ENCODE results near the gene PDZRN4.
"Not testable (repeated sequence)": the region's sequence is repeated elsewhere in the genome, so short reads cannot be mapped to it uniquely, and the experiment has no call there.

The PDZRN4 gene

DNA sequence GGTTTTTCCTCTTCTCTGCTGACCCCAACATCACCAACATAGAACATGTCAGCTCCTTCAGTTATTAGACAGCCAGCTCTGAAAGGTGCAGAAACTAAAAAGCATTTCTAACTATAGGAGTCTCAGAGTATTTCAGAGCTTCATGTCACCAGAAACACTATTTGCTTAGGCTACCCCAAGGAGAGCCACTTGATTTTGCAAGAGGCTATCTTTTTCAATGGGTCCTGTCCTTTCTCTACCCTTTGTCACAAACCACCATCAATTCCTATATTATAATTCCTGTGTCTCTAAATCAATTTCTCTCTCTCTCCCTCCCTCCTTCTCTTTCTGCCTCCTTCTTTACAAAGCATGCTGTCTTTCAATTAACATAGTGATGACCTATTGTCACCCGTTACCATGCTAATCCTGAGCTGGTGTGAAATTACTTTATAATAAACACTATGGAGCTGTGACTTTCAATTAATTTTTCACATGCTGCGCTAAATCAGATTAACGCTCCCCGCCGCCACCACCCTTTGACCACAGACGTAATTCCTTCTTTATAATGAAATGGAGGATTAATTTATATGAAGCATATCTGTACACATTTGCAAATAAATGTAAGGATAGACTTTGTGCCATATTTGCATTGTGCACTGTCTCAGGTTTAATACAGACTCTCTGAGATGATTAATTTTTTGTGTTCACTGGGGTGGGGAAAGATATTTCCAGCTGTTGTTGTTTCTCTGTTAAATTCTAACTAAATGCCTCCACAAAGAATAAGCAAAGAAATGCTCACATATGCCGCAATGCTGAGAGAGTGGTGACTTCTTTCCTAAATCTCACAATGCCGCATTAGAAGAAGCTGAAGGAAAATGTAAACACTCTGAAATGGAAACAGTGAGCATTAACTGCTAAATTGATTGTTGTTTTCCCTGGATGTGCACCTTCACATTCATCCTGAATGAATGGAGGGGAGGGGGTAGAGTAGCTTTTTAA is 418.6 kb downstream of the PDZRN4 start:
- TF ChIP-seq SNAI2 (CRISPR knock-in tag; IDR thresholded peaks at IDR 0.05) (no peak), BACH2 (CRISPR knock-in tag; IDR thresholded peaks at IDR 0.05; ENCODE audit: borderline replicate concordance) (no peak), PPARA (CRISPR knock-in tag; IDR thresholded peaks at IDR 0.05; ENCODE audit: borderline replicate concordance) (no peak), ZFP30 (CRISPR knock-in tag; IDR thresholded peaks at IDR 0.05) (no peak), TCF4 (CRISPR knock-in tag; IDR thresholded peaks at IDR 0.05; ENCODE audit: borderline replicate concordance) (no peak), TOX (CRISPR knock-in tag; IDR thresholded peaks at IDR 0.05; ENCODE audit: borderline replicate concordance) (no peak), OSR1 (CRISPR knock-in tag; IDR thresholded peaks at IDR 0.05) (no peak), ZNF8 (CRISPR knock-in tag; IDR thresholded peaks at IDR 0.05) (no peak), RARB (CRISPR knock-in tag; IDR thresholded peaks at IDR 0.05) (no peak), ZC3H10 (CRISPR knock-in tag; IDR thresholded peaks at IDR 0.05) (no peak)
- TF ChIP-seq, protein P1, sequence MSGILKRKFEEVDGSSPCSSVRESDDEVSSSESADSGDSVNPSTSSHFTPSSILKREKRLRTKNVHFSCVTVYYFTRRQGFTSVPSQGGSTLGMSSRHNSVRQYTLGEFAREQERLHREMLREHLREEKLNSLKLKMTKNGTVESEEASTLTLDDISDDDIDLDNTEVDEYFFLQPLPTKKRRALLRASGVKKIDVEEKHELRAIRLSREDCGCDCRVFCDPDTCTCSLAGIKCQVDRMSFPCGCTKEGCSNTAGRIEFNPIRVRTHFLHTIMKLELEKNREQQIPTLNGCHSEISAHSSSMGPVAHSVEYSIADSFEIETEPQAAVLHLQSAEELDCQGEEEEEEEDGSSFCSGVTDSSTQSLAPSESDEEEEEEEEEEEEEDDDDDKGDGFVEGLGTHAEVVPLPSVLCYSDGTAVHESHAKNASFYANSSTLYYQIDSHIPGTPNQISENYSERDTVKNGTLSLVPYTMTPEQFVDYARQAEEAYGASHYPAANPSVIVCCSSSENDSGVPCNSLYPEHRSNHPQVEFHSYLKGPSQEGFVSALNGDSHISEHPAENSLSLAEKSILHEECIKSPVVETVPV (CRISPR knock-in tag; IDR thresholded peaks at IDR 0.05) = no peak
- TF ChIP-seq, protein P2, sequence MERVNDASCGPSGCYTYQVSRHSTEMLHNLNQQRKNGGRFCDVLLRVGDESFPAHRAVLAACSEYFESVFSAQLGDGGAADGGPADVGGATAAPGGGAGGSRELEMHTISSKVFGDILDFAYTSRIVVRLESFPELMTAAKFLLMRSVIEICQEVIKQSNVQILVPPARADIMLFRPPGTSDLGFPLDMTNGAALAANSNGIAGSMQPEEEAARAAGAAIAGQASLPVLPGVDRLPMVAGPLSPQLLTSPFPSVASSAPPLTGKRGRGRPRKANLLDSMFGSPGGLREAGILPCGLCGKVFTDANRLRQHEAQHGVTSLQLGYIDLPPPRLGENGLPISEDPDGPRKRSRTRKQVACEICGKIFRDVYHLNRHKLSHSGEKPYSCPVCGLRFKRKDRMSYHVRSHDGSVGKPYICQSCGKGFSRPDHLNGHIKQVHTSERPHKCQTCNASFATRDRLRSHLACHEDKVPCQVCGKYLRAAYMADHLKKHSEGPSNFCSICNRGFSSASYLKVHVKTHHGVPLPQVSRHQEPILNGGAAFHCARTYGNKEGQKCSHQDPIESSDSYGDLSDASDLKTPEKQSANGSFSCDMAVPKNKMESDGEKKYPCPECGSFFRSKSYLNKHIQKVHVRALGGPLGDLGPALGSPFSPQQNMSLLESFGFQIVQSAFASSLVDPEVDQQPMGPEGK (CRISPR knock-in tag; IDR thresholded peaks at IDR 0.05; ENCODE audit: borderline replicate concordance) = no peak
- TF ChIP-seq, protein P3, sequence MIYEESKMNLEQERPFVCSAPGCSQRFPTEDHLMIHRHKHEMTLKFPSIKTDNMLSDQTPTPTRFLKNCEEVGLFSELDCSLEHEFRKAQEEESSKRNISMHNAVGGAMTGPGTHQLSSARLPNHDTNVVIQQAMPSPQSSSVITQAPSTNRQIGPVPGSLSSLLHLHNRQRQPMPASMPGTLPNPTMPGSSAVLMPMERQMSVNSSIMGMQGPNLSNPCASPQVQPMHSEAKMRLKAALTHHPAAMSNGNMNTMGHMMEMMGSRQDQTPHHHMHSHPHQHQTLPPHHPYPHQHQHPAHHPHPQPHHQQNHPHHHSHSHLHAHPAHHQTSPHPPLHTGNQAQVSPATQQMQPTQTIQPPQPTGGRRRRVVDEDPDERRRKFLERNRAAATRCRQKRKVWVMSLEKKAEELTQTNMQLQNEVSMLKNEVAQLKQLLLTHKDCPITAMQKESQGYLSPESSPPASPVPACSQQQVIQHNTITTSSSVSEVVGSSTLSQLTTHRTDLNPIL (CRISPR knock-in tag; IDR thresholded peaks at IDR 0.05; ENCODE audit: low read depth) = no peak
- TF ChIP-seq, protein P4, sequence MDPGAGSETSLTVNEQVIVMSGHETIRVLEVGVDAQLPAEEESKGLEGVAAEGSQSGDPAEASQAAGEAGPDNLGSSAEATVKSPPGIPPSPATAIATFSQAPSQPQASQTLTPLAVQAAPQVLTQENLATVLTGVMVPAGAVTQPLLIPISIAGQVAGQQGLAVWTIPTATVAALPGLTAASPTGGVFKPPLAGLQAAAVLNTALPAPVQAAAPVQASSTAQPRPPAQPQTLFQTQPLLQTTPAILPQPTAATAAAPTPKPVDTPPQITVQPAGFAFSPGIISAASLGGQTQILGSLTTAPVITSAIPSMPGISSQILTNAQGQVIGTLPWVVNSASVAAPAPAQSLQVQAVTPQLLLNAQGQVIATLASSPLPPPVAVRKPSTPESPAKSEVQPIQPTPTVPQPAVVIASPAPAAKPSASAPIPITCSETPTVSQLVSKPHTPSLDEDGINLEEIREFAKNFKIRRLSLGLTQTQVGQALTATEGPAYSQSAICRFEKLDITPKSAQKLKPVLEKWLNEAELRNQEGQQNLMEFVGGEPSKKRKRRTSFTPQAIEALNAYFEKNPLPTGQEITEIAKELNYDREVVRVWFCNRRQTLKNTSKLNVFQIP (CRISPR knock-in tag; IDR thresholded peaks at IDR 0.05; ENCODE audit: borderline replicate concordance, low read depth) = no peak
- TF ChIP-seq, protein P5, sequence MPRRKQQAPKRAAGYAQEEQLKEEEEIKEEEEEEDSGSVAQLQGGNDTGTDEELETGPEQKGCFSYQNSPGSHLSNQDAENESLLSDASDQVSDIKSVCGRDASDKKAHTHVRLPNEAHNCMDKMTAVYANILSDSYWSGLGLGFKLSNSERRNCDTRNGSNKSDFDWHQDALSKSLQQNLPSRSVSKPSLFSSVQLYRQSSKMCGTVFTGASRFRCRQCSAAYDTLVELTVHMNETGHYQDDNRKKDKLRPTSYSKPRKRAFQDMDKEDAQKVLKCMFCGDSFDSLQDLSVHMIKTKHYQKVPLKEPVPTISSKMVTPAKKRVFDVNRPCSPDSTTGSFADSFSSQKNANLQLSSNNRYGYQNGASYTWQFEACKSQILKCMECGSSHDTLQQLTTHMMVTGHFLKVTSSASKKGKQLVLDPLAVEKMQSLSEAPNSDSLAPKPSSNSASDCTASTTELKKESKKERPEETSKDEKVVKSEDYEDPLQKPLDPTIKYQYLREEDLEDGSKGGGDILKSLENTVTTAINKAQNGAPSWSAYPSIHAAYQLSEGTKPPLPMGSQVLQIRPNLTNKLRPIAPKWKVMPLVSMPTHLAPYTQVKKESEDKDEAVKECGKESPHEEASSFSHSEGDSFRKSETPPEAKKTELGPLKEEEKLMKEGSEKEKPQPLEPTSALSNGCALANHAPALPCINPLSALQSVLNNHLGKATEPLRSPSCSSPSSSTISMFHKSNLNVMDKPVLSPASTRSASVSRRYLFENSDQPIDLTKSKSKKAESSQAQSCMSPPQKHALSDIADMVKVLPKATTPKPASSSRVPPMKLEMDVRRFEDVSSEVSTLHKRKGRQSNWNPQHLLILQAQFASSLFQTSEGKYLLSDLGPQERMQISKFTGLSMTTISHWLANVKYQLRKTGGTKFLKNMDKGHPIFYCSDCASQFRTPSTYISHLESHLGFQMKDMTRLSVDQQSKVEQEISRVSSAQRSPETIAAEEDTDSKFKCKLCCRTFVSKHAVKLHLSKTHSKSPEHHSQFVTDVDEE (CRISPR knock-in tag; IDR thresholded peaks at IDR 0.05) = no peak
- no peak for ATAC-seq

DNA sequence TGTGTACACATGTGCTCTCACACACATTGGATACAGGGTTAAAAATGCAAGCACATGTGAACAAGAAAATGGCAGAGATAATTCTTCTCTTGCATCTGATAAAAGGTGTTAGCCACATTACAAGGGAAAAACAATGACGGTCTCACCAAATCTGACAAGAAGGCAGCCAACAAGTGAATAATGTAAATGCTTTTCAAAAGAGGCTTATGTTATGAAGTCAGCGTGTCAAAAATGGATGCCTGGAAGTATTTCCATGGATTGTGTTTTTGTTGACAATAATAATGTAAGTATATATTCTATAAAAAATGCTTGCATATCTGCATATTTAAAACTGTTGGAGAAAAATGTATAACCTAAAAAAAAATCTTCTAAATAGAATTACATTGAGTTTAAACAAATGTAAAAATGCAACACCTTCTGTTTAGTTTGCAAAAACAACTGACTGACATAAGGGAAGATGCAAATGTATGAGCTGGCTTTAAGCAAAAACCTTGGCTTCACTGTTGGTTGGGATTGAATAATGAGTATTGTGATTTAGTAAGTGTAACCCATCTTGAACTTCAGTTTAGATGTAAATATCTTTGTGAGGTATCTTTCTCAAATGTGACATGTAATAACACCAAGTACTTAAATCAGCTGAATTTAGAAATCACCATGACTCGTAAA is 424.9 kb downstream of the PDZRN4 start:
- no peak for ATAC-seq
- TF ChIP-seq ESRRG (CRISPR knock-in tag; IDR thresholded peaks at IDR 0.05) = no peak
- TF ChIP-seq, protein P1 (CRISPR knock-in tag; IDR thresholded peaks at IDR 0.05) = no peak

DNA sequence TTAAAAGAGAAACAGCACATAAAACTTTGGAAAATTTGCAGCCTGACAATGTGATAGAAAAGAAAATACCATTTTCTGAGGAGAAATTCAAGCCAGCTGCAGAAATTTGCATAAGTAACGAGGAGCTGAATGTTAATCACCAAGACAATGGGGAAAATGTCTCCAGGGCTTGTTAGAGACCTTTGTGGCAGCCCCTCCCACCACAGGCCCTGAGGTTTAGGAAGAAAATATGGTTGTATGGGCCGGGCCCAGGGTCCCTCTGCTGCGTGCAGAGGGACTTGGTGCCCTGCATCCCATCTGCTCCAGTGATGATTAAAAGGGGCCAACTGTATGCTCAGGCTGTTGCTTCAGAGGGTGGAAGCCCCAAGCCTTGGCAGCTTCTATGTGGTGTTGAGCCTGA is 427.1 kb downstream of the PDZRN4 start:
- ATAC-seq = not testable (repeated sequence)
